Neural cell (in vitro differentiated cells): ENCODE measurements around the gene ZFYVE28. TPM values are rescaled to one million over a fixed set of nuclear protein-coding genes. Genes with fewer than 3 reads are reported as not detected.

Experiments
- H2AFZ ChIP-seq: fragments of 200-600, 300-800 bp; sonication (generic), shearing (Covaris generic); 2 replicates; pipeline ENCODE4 v1.6.0; 2014; ENCODE audit warnings: low read depth, mild to moderate bottlenecking, antibody characterized with exemption, low read length, moderate library complexity
- H3F3A ChIP-seq: fragments of 200-600 bp; shearing (Covaris generic); 2 replicates; pipeline ENCODE4 v1.6.1; 2016; ENCODE audit warnings: mild to moderate bottlenecking, moderate library complexity, mixed read lengths, antibody characterized with exemption, low read length; ENCODE audit not compliant: insufficient read depth, poor library complexity, severe bottlenecking
- H3K27ac ChIP-seq: fragments of 200-600, 300-800 bp; sonication (generic), shearing (Covaris generic); 2 replicates; pipeline ENCODE4 v1.5.1; 2014; ENCODE audit warnings: mild to moderate bottlenecking, low read length, moderate library complexity
- H3K27me3 ChIP-seq: fragments of 300-800, 200-600 bp; sonication (generic), shearing (Covaris generic); 2 replicates; pipeline ENCODE4 v1.6.0; 2014; ENCODE audit warnings: mild to moderate bottlenecking, low read depth, low read length, moderate library complexity; ENCODE audit not compliant: insufficient read depth
- H3K36me3 ChIP-seq: fragments of 300-800, 200-600 bp; sonication (generic), shearing (Covaris generic); 2 replicates; pipeline ENCODE4 v1.5.1; 2014; ENCODE audit warnings: mild to moderate bottlenecking, antibody characterized with exemption, low read length, moderate library complexity; ENCODE audit not compliant: insufficient read depth
- H3K4me2 ChIP-seq: fragments of 300-800, 200-600 bp; sonication (generic), shearing (Covaris generic); 2 replicates; pipeline ENCODE4 v1.6.0; 2014; ENCODE audit warnings: mild to moderate bottlenecking, low read length
- H3K4me3 ChIP-seq: fragments of 300-800, 200-600 bp; sonication (generic), shearing (Covaris generic); 2 replicates; pipeline ENCODE4 v1.5.1; 2014; ENCODE audit warnings: mild to moderate bottlenecking, low read length, moderate library complexity
- H3K79me2 ChIP-seq: fragments of 200-600 bp; shearing (Covaris generic); replicated peaks from 2 replicates; pipeline ENCODE4 v1.6.0; 2014; ENCODE audit warnings: mild to moderate bottlenecking, low read length, moderate library complexity; ENCODE audit not compliant: insufficient read depth
- H3K9ac ChIP-seq: fragments of 300-800, 200-600 bp; sonication (generic), shearing (Covaris generic); 2 replicates; pipeline ENCODE4 v1.6.1; 2016; ENCODE audit warnings: mild to moderate bottlenecking, low read length, mixed read lengths
- H3K9me2 ChIP-seq: fragments of 200-600 bp; shearing (Covaris generic); 2 replicates; pipeline ENCODE4 v1.6.1; 2016; ENCODE audit warnings: mild to moderate bottlenecking, low read length, mixed read lengths; ENCODE audit not compliant: insufficient read depth
- H3K9me3 ChIP-seq: fragments of 200-600, 300-800 bp; sonication (generic), shearing (Covaris generic); 2 replicates; pipeline ENCODE4 v1.6.1; 2016; ENCODE audit warnings: mild to moderate bottlenecking, mixed run types, low read length, moderate library complexity, mixed read lengths
- H4K20me1 ChIP-seq: fragments of 200-600 bp; shearing (Covaris generic); 2 replicates; pipeline ENCODE4 v1.6.1; 2016; ENCODE audit warnings: mild to moderate bottlenecking, mixed run types; ENCODE audit not compliant: insufficient read depth
- CTCF ChIP-seq: fragments of 450-650 bp; IDR thresholded peaks from 2 replicates; pipeline ENCODE4 v1.5.1; 2014; ENCODE audit warnings: antibody characterized with exemption, mild to moderate bottlenecking, moderate library complexity; ENCODE audit not compliant: poor library complexity, severe bottlenecking
- EP300 ChIP-seq: fragments of 450-650 bp; conservative IDR thresholded peaks from 2 replicates; pipeline ENCODE4 v1.6.1; 2014; ENCODE audit warnings: antibody characterized with exemption, mild to moderate bottlenecking, moderate library complexity; ENCODE audit not compliant: poor library complexity, severe bottlenecking
- EZH2 ChIP-seq: fragments of 200-600, 300-800 bp; shearing (Covaris generic), sonication (generic); IDR thresholded peaks from 2 replicates; pipeline ENCODE4 v1.6.1; 2014; ENCODE audit warnings: antibody characterized with exemption, low read length, borderline replicate concordance, mild to moderate bottlenecking; ENCODE audit not compliant: insufficient read depth, poor library complexity, severe bottlenecking
- MXI1 ChIP-seq: fragments of 450-650 bp; conservative IDR thresholded peaks from 2 replicates; pipeline ENCODE4 v1.6.1; 2014; ENCODE audit warnings: antibody characterized with exemption, mild to moderate bottlenecking; ENCODE audit not compliant: poor library complexity, severe bottlenecking
- POLR2AphosphoS5 ChIP-seq: IDR thresholded peaks from 2 replicates; pipeline ENCODE4 v1.6.1; 2012
- RAD21 ChIP-seq: fragments of 450-650 bp; conservative IDR thresholded peaks from 2 replicates; pipeline ENCODE4 v1.6.1; 2014; ENCODE audit warnings: antibody characterized with exemption, mild to moderate bottlenecking, moderate library complexity
- REST ChIP-seq: IDR thresholded peaks from 2 replicates; pipeline ENCODE4 v1.6.1; 2012; ENCODE audit warnings: borderline replicate concordance
- SMC3 ChIP-seq: fragments of 450-650 bp; conservative IDR thresholded peaks from 2 replicates; pipeline ENCODE4 v1.6.1; 2014; ENCODE audit warnings: antibody characterized with exemption, mild to moderate bottlenecking, moderate library complexity; ENCODE audit not compliant: poor library complexity
- TAF1 ChIP-seq: IDR thresholded peaks from 2 replicates; pipeline ENCODE4 v1.6.1; 2012; ENCODE audit warnings: low read depth
- polyA plus RNA-seq: library from polyadenylated mRNA; depleted of rRNA; stranded (reverse); fragments of >200 nt; gene quantifications from 2 replicates; pipeline ENCODE4 v1.2.3, GENCODE V29; 2014

ZFYVE28 gene
- polyA plus RNA-seq, 1 donor from 2014 or later, result 2.4 TPM

GRCh38 chr4:2285613-2286381 lies 132.6 kb downstream of the ZFYVE28 start:
- TF ChIP-seq SMC3 (no peak), RAD21 (no peak), REST (no peak), EZH2 (no peak), POLR2AphosphoS5 (no peak), TAF1 (no peak), EP300 (no peak), CTCF (no peak), MXI1 (no peak)
- Histone ChIP-seq H3K36me3 (no peaks in the 10 kb centered on the region), H3K4me2 (no peak overlapping the region), H3K9me2 (no peaks in the 10 kb centered on the region), H3F3A (no peaks in the 10 kb centered on the region), H3K27me3 (no peaks in the 10 kb centered on the region), H3K4me3 (no peak overlapping the region), H3K79me2 (no peaks in the 10 kb centered on the region), H3K9me3 (no peaks in the 10 kb centered on the region), H3K9ac (no peak overlapping the region), H4K20me1 (no peaks in the 10 kb centered on the region), H2AFZ (no peak overlapping the region), H3K27ac (no peak overlapping the region)

- Histone ChIP-seq H3K27me3 (no peaks in the 10 kb centered on the region), H3K9me2 (no peaks in the 10 kb centered on the region), H3K27ac (no peak overlapping the region), H3F3A (no peaks in the 10 kb centered on the region), H2AFZ (no peak overlapping the region), H3K79me2 (no peaks in the 10 kb centered on the region), H3K9ac (no peak overlapping the region), H3K4me2 (no peak overlapping the region), H4K20me1 (no peaks in the 10 kb centered on the region), H3K36me3 (no peaks in the 10 kb centered on the region), H3K4me3 (no peak overlapping the region), H3K9me3 (no peaks in the 10 kb centered on the region)
- TF ChIP-seq RAD21, result no peak
- no peak for TF ChIP-seq SMC3
- TF ChIP-seq MXI1, result no peak
- no peak for TF ChIP-seq TAF1
- no peak for TF ChIP-seq EZH2
- TF ChIP-seq REST, result no peak
- no peak for TF ChIP-seq POLR2AphosphoS5
These were observed 133.4 kb downstream of the ZFYVE28 start for GRCh38 chr4:2284934-2285612.
